Measurements from ENCODE around the gene EML2.

EML2 gene

DNA sequence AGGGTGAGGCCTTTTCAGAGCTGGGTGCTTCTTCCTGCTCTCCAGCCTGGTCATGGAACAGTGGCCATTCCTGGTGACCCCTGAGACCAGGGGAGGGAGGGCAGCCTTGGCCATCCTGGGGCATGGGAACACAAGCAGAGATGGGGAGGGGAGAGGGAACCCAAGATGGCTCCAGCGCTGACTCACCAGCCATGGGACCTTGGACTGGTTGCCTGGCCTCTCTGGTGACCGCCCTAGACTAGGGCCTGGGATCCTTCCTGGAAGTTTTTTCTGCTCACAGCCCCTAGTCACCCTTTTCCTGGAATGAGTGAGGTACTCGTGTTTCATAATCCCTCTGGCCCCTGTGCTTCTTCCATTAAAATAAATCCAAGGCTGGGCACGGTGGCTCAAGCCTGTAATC is 51.3 kb downstream of the EML2 start:
- DNase-seq (ENCODE audit: low read depth): no peak

DNA sequence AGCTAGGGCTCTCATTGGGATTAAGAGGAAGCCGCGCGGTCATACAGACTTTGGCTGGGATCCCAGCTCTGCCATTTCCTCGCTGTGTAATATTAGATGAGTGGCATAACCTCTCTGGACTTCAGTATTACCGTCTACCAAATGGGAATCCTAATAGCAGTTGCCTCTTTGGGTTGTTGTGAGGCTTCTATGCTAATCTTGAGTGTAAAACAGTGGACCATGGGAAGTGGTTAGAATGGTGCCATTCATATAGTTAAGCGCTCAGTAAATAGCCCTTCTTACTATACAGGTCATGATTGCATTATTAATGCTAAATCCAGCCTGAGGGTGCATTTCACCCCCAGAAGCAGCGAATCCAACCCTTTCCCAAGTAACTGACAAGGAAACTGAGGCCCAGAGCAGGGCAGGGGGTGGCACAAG is 54.0 kb downstream of the EML2 start:
- no peak for DNase-seq (ENCODE audit: low read depth)

DNA sequence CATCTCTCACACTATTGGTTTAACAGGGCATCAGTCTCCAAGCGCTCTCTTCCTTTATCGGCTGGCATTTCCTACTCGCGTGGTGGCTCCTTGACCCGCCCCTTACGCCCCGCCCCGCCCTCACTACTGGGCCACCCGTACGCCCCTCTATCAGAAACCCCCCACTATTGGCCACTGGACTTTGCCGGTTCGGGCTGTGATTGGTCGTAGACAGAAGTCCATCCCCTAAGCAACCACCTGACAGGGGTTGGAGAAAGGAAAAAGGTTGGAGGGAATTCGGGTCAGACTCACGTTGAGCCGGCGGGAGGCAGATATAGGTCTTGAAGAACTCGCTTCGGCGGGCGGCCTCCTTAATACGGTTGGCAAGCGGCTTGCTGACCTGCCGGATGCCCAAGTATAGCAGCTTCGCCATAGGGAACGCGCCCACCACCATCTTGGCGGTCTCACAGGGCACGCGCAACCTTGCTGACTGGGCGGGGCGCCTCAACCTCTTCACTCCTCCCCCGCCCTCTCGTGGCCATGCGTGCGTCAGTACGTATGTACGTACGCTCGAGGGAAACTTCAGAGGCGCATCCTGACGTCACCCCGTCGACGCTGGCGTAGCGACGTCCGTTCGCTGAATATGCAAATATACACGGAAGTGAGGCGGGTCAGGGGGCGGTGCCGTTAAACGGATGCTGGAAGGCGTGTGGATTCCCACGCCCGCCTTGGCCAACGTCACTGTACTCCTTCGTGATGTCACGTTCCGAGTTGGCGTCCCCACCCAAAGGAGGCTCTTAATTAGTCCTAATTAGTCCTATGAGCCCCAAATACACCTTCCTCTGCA is 54.7 kb downstream of the EML2 start, which contains the start of gene OPA3:
Gene OPA3, minus strand, starts transcription at position 471 of the 826 bp plus-strand sequence. Its CDS starts 38 bp downstream, at position 433.
- peak; percentile 99 for DNase-seq (ENCODE audit: low read depth)

DNA sequence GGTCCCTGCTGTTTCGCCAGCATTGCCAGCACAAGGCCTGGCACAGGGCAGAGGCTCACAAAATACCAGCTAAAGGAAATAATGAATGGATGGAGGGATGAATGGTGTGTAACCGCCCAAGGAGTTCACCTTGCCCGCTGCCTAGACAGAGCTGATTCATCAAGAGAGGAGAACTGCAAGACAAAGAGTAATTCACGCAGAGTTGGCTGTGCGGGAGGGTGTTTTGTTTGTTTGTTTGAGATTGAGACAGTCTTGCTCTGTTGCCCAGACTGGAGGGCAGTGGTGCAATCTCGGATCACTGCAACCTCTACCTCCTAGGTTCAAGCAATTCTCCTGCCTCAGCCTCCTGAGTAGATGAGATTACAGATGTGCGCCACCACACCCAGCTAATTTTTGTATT is 57.6 kb downstream of the EML2 start:
- DNase-seq (ENCODE audit: low read depth): no peak

DNA sequence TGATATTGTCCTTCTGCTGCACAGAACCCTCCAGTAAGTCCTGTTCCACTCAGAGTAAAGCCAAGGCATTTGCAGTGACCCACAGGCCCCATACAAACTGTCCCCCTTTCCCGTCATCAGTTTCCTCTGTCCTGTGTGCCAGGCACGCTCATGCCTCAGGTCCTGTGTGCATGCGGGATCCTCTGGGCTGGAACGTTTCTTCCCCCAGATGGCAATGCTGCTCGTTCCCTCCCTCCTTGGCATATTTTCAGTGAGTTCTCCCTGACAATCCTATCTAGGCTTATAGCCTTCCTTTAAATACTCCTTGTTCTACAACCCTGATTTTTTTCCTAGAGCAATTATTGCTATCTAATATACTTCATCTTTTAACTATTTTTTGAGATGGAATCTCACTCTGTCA is 60.3 kb downstream of the EML2 start:
- DNase-seq (ENCODE audit: low read depth): no peak

DNA sequence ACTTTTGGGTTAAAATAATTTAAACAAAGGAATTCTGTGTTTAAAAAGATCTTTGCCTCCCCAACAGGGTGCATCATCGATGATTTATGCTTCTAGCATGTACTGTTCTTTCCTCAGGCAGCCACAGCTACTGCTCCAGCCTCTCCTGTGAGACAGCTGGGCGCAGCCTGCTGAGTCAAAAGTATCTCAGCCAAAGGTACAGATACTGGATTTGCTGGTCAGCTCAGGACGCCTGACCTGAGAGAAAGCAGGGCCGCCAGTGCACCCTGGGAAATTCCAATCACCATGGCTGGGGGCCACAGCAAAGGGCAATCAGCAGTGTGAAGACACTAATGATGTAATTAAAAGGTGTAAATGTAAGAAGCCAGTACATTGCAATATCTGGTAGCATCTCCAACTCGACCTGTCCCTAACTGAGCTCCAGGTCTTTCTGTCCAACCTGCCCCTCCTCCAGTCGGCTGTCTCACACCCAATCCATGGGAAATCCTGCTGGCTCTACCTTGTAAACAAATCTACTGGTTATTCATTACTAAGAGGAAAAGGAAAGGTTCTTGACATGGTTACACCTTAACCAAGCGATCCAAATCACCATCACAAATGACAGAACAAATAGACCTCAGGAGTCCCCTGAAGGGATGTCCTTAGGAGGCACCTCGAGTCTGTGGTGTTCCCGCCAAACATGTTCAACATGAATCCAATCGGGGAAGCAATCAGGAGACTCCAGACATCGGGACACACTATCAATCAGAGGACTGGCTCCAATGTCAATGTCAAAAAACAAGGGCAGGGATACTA is 61.9 kb downstream of the EML2 start:
- no peak for DNase-seq (ENCODE audit: low read depth)

DNA sequence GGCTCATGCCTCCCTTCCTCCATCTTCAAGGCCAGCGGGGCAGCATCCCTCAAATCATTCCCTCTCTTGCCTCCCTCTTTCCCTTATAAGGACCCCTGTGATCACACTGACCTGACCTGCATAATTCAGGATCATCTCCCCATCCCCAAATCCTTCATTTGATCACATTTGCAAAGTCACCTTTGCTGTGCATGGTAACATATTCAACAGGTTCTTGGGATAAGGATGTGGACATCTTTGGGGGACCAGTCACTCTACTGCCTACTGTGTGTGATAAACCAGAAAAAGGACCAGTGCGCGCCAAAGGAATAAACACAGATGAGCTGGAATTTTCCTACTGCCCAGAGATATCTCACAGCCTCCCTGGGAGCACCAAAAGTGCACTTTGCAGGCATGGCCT is 62.5 kb downstream of the EML2 start:
- DNase-seq (ENCODE audit: low read depth): no peak

DNA sequence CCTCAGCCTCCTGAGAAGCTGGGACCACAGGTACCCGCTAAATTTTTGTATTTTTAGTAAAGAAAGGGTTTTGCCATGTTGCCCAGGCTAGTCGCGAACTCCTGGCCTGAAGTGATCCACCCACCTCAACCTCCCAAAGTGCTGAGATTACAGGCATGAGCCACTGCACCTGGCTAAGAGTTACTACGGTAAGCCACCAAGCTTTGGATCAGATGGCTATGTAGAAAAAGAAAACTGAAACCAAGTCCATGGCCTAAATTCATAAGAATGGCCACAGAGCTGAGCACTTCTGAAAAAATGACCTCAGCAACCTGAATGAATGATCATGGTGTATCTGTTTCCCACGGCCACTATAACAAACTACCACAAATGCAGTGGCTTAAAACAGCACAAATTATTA is 64.0 kb downstream of the EML2 start:
- DNase-seq (ENCODE audit: low read depth): no peak

DNA sequence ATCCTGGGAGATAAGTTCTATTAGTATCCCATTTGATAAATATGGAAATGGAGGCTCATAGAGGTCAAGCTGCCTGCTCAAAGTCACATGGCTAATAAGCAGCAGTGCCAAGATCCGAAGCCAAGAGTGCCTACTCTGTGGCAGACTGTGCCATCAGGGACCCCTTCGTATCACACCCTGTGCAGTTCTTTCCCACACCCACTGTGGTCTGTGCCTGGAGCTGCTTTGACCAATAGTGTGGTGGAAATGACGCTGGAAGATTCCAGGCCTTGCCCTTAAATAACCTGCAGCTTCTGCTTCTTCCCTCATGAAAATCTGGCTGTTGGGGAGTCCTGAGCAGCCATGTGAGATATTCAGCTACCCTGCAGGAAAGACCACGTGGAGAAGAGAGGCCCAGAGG is 64.7 kb downstream of the EML2 start:
- DNase-seq (ENCODE audit: low read depth): no peak

DNA sequence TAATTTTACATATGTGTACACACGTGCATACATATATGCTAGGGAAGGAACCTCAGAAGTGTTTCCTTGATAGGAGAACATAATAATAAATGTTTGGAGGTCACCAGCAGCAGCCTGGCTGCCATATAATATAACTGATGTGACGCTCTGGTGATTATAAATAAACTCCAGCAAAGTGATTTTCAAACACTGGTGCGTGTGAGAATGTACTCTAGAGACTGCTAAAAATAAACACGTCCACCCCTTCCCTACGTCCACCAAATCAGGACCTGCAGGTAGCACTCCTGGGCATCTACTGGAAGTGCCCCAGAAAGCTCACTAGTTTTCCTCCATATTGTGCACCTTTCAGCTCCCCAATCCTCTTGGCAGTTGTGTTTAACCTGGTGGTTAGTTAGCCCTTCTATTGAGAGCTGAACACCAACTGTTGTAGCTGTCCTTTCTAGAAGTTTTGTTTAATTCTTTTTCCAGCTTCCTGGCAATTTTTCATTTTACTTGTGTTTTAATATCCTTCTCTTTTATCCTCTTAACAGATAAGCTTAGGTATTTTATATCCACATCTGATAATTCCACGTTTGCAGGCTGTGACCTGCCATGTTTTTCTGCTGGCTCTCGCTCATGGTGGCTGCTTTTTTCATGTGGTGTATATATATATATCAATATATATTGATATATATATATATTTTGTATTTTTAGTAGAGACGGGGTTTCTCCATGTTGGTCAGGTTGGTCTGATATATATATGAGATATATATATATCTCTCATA is 67.6 kb downstream of the EML2 start:
- no peak for DNase-seq (ENCODE audit: low read depth)

DNA sequence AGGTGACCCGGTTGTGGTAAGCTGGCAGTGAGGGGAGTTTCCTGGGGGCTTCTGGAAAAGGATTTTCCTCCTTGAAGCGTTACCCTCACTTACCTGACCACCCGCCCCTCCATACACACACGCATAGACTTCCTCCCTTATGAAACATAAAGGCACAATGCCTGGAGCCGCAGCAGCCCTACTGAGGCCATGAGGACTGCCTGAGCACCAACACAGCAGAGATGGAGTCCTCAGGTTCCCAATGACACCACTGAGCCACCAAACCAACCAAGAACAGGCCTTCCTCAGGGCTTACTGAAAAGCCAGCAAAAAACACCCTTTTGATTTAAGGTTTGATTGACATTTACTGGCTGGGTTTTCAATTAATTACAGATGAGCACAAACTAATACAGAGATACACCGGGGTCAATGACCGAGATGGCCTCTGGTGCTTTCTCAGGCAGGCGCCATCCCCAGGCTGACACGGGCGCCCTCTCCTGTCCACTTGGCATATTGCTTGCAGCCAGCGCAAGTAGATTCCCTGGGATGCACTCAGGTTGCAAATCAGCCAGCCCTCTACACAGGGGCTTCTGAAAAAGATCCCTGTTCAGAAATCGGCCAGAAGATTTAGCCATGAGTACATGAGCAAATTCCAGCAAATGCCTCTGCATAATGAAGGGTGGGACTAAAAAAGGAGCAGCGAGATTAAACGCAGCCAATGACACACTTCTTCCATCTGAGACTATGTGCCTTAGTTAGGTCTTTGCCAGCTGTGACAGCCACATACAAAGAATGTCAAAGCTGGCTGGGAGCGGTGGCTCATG is 69.4 kb downstream of the EML2 start:
- peak; percentile 25 for DNase-seq (ENCODE audit: low read depth)

DNA sequence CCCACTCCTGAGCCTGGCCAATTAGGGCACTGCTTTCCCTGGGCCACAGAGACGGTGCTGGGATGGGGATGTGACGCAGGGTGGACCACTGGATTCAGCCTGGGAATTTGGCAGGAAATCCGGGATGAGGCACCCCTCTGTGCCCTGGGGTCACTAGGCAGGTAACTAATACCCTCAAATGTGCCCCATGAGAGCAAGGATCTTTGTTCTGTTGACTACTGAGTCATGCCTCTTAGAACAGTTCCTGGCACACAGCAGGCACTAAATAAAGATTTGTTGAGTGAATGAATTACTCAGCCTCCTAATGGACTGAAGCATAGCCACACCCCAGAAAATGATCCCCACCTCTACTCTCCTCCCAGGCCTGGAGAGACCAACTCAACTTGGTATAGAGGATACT is 70.5 kb downstream of the EML2 start:
- no peak for DNase-seq (ENCODE audit: low read depth)

DNA sequence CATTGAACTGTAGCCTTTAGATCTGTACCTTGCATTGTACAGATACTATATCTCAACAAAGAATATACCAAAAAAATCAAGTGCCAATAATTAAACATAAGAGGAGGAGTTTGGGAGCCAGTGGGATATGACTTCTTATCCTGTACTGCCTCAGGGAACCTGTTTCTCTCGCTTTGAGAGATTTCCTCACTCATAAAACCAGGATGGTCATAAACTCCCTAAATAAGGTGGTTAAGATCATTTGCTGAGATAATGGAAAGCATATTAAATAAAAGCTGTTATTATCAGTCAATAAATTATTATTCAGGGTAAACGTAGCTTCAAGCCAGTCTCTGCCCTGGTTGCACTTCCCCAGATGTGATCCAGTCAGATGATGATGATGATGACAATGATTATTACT is 71.6 kb downstream of the EML2 start:
- no peak for DNase-seq (ENCODE audit: low read depth)

DNA sequence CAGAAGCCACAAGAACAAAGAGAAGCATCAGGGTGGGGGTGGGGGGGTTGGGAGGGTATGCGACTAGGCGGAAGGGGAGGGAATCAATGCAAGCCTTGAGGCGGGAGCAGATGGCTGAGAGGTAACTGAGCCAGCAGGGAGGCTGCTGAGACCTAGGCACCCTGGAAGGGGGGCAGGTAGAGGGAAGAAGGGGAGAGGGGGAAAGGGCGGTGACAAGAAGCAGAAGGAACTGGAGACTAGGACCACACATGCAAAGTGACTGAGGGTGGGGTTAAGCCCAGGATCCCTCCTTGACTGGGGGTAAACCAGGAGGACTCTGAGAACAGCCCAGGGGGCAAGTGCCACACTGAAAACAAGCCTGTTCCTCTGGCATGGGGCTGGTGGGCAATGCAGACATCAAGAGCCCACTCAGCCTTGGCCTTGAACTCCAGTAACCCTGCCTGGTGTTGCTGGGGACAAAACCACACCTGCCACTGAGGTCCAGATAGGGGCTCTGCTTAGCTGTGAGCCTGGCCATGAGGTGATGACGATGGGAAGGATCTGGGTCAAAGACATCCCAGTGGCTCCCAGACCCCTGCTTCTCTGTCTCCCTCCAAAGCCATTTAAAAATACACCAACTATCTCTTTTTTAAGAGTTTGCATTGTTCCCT is 74.9 kb downstream of the EML2 start:
- no peak for DNase-seq (ENCODE audit: low read depth)

DNA sequence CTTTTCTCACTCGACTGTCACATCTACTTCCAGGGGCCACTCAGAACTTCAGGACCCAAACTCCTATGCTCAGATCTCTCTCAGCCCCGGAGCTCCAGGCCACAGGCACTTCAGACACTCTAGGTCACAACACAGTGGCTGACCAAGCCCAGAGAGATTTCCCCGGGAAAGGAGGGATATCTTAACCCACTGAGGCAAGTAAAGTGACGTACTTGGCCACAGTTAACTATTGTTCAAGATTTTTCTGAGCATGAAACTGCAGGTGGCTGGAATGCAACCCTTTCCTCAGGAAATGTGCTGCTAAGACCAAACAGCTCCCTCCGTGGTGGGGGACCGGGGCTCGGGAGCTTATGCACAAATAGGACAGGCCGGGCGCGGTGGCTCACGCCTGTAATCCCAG is 78.5 kb downstream of the EML2 start:
- no peak for DNase-seq (ENCODE audit: low read depth)

DNA sequence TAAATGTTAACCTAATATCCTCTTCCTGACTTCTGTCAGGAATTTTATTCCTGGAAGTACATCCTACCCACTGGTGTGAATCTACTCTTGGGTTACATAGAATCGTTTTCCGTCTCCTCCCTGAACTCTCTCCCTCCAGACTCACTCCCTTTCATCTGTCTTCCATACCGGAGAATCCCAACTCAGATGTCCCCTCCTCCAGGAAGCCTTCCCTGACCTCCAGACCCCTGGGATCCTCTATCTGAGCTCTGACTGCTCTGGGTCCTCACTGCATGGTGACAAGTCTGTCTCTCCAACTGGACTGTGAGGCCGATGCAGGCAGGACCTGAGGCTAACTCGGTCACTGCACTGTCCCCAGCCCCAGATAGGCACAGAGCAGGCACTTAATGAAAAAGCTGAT is 79.2 kb downstream of the EML2 start:
- no peak for DNase-seq (ENCODE audit: low read depth)
